Tibial nerve (tissue), 4 donors: ENCODE data around the gene STAT5B. TPM values are rescaled to one million over a fixed set of nuclear protein-coding genes. Genes with fewer than 3 reads are reported as not detected.

Source experiments
- DNase-seq, 2 donors: peaks; one replicate each; pipeline ENCODE4 v3.0.0-alpha.2; 2019; ENCODE audit warnings: low spot score in 2 of 2
- H3K27ac ChIP-seq, 4 donors: fragments of 200-600 bp; sonication (generic) in 3 of 4; one replicate each; pipeline ENCODE4 v1.5.1; 2017 to 2019; ENCODE audit warnings: mild to moderate bottlenecking in 1 of 4
- H3K27me3 ChIP-seq, 2 donors: fragments of 200-600 bp; sonication (generic) in 1 of 2; one replicate each; pipeline versions ENCODE4 v1.5.1 to v1.6.0; 2017 to 2019
- H3K36me3 ChIP-seq, 3 donors: fragments of 200-600 bp; sonication (generic); one replicate each; pipeline ENCODE4 v1.5.1; 2018 to 2019
- H3K4me1 ChIP-seq, 4 donors: fragments of 200-600 bp; sonication (generic) in 3 of 4; one replicate each; pipeline ENCODE4 v1.5.1; 2017 to 2019
- H3K4me3 ChIP-seq, 4 donors: fragments of 200-600 bp; sonication (generic) in 3 of 4; one replicate each; pipeline ENCODE4 v1.5.1; 2017 to 2019; ENCODE audit warnings: mild to moderate bottlenecking in 1 of 4, moderate library complexity in 1 of 4
- H3K9me3 ChIP-seq, 4 donors: fragments of 200-600 bp; sonication (generic) in 3 of 4; one replicate each; pipeline ENCODE4 v1.5.1; 2017 to 2019
- EP300 ChIP-seq, 2 donors: sonication (generic); formaldehyde crosslinking; IDR thresholded peaks; one replicate each; pipeline ENCODE4 v1.6.1; 2017; ENCODE audit warnings: antibody characterized with exemption in 2 of 2, mild to moderate bottlenecking in 1 of 2
- POLR2A ChIP-seq, 2 donors: fragments of 450-650 bp; IDR thresholded peaks; one replicate each; pipeline ENCODE4 v1.6.1; 2017; ENCODE audit warnings: antibody characterized with exemption in 2 of 2, mild to moderate bottlenecking in 2 of 2, moderate library complexity in 2 of 2
- WGBS, 2 donors: methylation state at CpG; one replicate each; pipeline ENCODE4 v1.1.5; 2018; 5-methylcytosine and 5-hydroxymethylcytosine counted together
- total RNA-seq, 4 donors: library from RNA; depleted of rRNA; stranded (reverse); fragments of >200 nt; gene quantifications; one replicate each; pipeline ENCODE4 v1.1.0, GENCODE V29; 2016
- TF ChIP-seq, protein P1 (sequence below), 5 experiments: fragments of 200-600 bp in 3 of 5; fragments of 450-650 bp in 2 of 5; sonication (generic) in 3 of 5; IDR thresholded peaks; one replicate each; pipeline ENCODE4 v1.5.1; 2016 to 2019; ENCODE audit warnings: antibody characterized with exemption in 5 of 5, mild to moderate bottlenecking in 3 of 5, moderate library complexity in 2 of 5

The STAT5B gene
- total RNA-seq, 4 donors from 2014 or later, result 96.8 to 117 (median 104) TPM

DNA sequence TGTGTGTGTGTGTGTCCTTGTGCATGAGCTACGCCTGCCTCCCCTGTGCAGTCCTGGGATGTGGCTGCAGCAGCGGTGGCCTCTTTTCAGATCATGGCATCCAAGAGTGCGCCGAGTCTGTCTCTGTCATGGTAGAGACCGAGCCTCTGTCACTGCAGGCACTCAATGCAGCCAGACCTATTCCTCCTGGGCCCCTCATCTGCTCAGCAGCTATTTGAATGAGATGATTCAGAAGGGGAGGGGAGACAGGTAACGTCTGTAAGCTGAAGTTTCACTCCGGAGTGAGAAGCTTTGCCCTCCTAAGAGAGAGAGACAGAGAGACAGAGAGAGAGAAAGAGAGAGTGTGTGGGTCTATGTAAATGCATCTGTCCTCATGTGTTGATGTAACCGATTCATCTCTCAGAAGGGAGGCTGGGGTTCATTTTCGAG, 34.6 kb upstream of the STAT5B start:
- peaks cover 0 to 59% (median 24%) of the 10 kb centered on the region in 4 donors for H3K4me1 ChIP-seq
- H3K4me3 ChIP-seq, result no peak overlapping the region
- no peaks in the 10 kb centered on the region for H3K9me3 ChIP-seq
- peak overlapping the region; percentile 78 to 90 (median 86) for H3K27ac ChIP-seq
- no peak for DNase-seq
- peaks cover 0 to 80% (median 17%) of the 10 kb centered on the region in 3 donors for H3K36me3 ChIP-seq
- no peaks in the 10 kb centered on the region for H3K27me3 ChIP-seq
- TF ChIP-seq EP300 (IDR thresholded peaks at IDR 0.05) (no peak), POLR2A (IDR thresholded peaks at IDR 0.05) (no peak)
- TF ChIP-seq, protein P1, sequence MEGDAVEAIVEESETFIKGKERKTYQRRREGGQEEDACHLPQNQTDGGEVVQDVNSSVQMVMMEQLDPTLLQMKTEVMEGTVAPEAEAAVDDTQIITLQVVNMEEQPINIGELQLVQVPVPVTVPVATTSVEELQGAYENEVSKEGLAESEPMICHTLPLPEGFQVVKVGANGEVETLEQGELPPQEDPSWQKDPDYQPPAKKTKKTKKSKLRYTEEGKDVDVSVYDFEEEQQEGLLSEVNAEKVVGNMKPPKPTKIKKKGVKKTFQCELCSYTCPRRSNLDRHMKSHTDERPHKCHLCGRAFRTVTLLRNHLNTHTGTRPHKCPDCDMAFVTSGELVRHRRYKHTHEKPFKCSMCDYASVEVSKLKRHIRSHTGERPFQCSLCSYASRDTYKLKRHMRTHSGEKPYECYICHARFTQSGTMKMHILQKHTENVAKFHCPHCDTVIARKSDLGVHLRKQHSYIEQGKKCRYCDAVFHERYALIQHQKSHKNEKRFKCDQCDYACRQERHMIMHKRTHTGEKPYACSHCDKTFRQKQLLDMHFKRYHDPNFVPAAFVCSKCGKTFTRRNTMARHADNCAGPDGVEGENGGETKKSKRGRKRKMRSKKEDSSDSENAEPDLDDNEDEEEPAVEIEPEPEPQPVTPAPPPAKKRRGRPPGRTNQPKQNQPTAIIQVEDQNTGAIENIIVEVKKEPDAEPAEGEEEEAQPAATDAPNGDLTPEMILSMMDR (IDR thresholded peaks at IDR 0.05), result no peak
- 66 to 70% methylated on average over 9 of the region's 9 CpGs for WGBS, 2 donors

DNA sequence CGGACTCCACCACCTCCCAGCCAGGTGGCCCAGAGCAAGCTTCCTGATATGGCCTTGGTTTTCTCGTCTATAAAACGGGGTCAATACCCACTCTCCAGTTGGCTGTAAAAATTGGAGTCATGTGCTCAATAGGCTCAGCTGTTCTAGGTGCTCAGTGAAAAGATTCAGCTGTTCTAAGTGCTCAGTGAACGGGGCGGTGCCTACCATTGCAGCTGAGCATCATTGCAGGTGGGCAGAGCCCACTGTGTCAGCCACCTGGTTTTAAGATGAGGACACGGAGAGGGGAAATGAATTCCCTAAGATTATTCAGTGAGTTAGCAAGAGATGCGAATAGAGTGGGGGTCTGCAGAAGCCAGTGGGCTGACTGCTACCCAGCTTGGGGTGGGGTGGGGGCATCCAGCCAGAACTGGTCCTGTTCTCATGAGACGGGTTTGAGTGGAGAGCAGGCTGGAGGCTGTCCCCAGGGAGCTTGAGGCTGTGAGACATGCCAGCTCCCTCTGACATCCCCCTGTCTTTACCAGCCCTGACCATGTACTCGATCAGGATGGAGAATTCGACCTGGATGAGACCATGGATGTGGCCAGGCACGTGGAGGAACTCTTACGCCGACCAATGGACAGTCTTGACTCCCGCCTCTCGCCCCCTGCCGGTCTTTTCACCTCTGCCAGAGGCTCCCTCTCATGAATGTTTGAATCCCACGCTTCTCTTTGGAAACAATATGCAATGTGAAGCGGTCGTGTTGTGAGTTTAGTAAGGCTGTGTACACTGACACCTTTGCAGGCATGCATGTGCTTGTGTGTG, 34.0 kb upstream of the STAT5B start:
- WGBS, 2 donors, result 79 to 81% methylated on average over 19 of the region's 19 CpGs
- Histone ChIP-seq H3K4me1 (peaks cover 0 to 54% (median 22%) of the 10 kb centered on the region in 4 donors), H3K4me3 (no peak overlapping the region), H3K27ac (peak overlapping the region; percentile 78 to 90 (median 86)), H3K27me3 (no peaks in the 10 kb centered on the region), H3K9me3 (no peaks in the 10 kb centered on the region), H3K36me3 (peaks cover 0 to 80% (median 13%) of the 10 kb centered on the region in 3 donors)
- TF ChIP-seq, protein P1 (IDR thresholded peaks at IDR 0.05), result no peak
- TF ChIP-seq POLR2A (IDR thresholded peaks at IDR 0.05) (no peak), EP300 (IDR thresholded peaks at IDR 0.05) (no peak)
- DNase-seq, result no peak

DNA sequence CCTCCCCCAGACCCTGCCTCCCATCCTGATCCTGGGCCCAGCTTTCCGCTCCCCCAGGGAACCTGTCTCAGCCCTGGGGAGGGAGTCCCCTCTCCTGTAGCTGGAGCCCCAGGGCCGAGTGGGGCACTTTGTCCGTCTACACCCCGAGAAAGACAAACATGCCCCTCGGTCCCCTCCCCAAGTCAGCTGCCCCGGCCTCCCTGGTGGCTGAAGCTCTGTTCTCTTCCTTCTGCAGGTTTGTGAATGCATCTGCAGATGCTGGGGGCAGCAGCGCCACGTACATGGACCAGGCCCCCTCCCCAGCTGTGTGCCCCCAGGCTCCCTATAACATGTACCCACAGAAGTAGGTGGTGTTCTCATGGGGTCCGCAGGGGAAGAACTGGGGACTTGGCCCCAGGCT, 33.0 kb upstream of the STAT5B start:
- Histone ChIP-seq H3K36me3 (peaks cover 0 to 80% (median 19%) of the 10 kb centered on the region in 3 donors), H3K27ac (peak overlapping the region in 3 of 4 donors; percentile 78 to 90 (median 89))
- WGBS, 2 donors, result 79 to 83% methylated on average over 9 of the region's 9 CpGs

DNA sequence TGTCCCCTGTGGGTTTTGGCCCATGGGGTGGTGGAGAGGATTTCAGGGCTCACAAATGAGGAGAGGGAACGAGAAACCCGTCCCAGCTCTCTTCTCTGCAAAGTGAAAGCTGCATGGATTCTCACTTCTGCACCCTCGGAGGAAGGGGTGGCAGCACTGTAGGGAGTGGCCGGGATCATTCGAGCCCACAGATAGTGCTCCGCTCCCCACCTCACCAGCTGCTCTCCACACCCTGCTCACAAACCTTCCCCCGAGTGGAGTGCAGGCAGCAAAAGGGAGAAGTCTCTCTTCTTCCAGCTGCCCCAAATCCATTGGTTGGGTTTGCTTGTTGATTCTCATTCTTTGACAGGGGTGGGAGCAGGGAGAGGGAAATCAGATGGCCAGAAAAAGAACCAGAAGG, 32.3 kb upstream of the STAT5B start:
- Histone ChIP-seq H3K9me3 (no peaks in the 10 kb centered on the region), H3K36me3 (peaks cover 0 to 80% (median 24%) of the 10 kb centered on the region in 3 donors), H3K27me3 (no peaks in the 10 kb centered on the region), H3K4me1 (peaks cover 0 to 50% (median 18%) of the 10 kb centered on the region in 4 donors), H3K4me3 (no peak overlapping the region), H3K27ac (peak overlapping the region in 2 of 4 donors; percentile 89 to 90)
- WGBS, 2 donors, result 71 to 86% methylated on average over 7 of the region's 7 CpGs
- DNase-seq, result no peak
- TF ChIP-seq POLR2A (IDR thresholded peaks at IDR 0.05) (no peak), EP300 (IDR thresholded peaks at IDR 0.05) (no peak)
- TF ChIP-seq, protein P1 (IDR thresholded peaks at IDR 0.05), result no peak

More for the DNA sequence above, 33.0 kb upstream of the STAT5B start:
- peaks cover 0 to 50% (median 18%) of the 10 kb centered on the region in 4 donors for H3K4me1 ChIP-seq
- TF ChIP-seq POLR2A (IDR thresholded peaks at IDR 0.05), result no peak
- TF ChIP-seq, protein P1 (IDR thresholded peaks at IDR 0.05), result no peak
- TF ChIP-seq EP300 (IDR thresholded peaks at IDR 0.05), result no peak
- DNase-seq, result no peak
- no peaks in the 10 kb centered on the region for H3K27me3 ChIP-seq
- no peak overlapping the region for H3K4me3 ChIP-seq
- H3K9me3 ChIP-seq, result no peaks in the 10 kb centered on the region

DNA sequence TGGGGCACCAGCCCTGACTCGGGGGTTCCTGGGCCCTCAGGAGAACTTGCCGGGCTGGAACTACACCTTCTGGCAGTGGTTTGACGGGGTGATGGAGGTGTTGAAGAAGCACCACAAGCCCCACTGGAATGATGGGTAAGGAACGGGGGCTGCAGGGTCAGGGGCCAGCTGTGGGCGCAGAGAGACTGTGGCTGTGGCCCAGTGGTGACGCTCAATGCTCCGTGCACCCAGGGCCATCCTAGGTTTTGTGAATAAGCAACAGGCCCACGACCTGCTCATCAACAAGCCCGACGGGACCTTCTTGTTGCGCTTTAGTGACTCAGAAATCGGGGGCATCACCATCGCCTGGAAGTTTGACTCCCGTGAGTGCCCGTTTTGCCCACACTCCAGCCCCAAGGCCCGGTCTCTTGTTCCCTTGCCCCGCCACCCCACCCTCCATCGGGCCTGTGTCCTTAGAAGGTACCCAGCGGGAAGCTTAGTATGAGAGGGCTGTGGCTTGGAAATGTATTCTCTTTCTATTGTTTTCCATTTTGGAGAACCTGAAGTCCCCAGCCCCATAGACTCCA, 31.3 kb upstream of the STAT5B start:
- H3K4me3 ChIP-seq, result no peak overlapping the region
- peak overlapping the region in 1 of 4 donors; percentile 90 for H3K27ac ChIP-seq
- peaks cover 0 to 43% (median 13%) of the 10 kb centered on the region in 4 donors for H3K4me1 ChIP-seq
- H3K27me3 ChIP-seq, result no peaks in the 10 kb centered on the region
- peaks cover 0 to 82% (median 24%) of the 10 kb centered on the region in 3 donors for H3K36me3 ChIP-seq
- WGBS, 2 donors, result 89 to 96% methylated on average over 15 to 19 of the region's 19 CpGs
- no peak for DNase-seq
- no peaks in the 10 kb centered on the region for H3K9me3 ChIP-seq
- TF ChIP-seq POLR2A (IDR thresholded peaks at IDR 0.05) (no peak), EP300 (IDR thresholded peaks at IDR 0.05) (no peak)
- TF ChIP-seq, protein P1 (IDR thresholded peaks at IDR 0.05), result no peak
